Psoas muscle (tissue), 8 donors: Measurements from ENCODE around the gene UXS1. TPM values are rescaled to one million over a fixed set of nuclear protein-coding genes. Genes with fewer than 3 reads are reported as not detected.

ENCODE experiments used
- ATAC-seq, 4 donors: fragments of 200-7000 bp; cut with Tn5 transposase; one replicate each; pipeline ENCODE4 v1.9.1; 2020; ENCODE audit warnings: moderate library complexity in 3 of 4, mild to moderate bottlenecking in 2 of 4
- DNase-seq, 2 donors: peaks; one replicate each; pipeline ENCODE4 v3.0.0-alpha.2; 2020
- H3K27ac ChIP-seq: fragments of 200-600 bp; one replicate; pipeline ENCODE4 v1.8.0; 2022
- H3K27me3 ChIP-seq, 3 donors: fragments of 200-600 bp in 1 of 3; one replicate each; pipeline versions ENCODE4 v1.6.1 to v1.8.0; 2013 to 2022; ENCODE audit warnings: low read length in 2 of 3, mild to moderate bottlenecking in 2 of 3, moderate library complexity in 1 of 3; ENCODE audit not compliant: insufficient read depth in 3 of 3
- H3K36me3 ChIP-seq, 2 donors: fragments of 200-600 bp in 1 of 2; one replicate each; pipeline versions ENCODE4 v1.6.1 to v1.8.0; 2013 to 2022; ENCODE audit warnings: low read depth in 1 of 2, mild to moderate bottlenecking in 1 of 2, moderate library complexity in 1 of 2; ENCODE audit not compliant: insufficient read depth in 1 of 2
- H3K4me1 ChIP-seq: fragments of 200-600 bp; one replicate; pipeline ENCODE4 v1.8.0; 2022
- H3K4me3 ChIP-seq: fragments of 200-600 bp; one replicate; pipeline ENCODE4 v1.8.0; 2022; ENCODE audit warnings: mild to moderate bottlenecking
- H3K9me3 ChIP-seq: fragments of 200-600 bp; one replicate; pipeline ENCODE4 v1.8.0; 2022
- WGBS, 3 donors: extraction: QIAGEN DNeasy Blood & Tissue Kit; methylation state at CpG; one replicate each; pipeline versions ENCODE4 v1.1.6 to v1.1.7; 2013; 5-methylcytosine and 5-hydroxymethylcytosine counted together
- intact Hi-C, 2 donors: fragments of 100-400 bp; cut with DNase I; formaldehyde crosslinking; loops; one replicate each; pipeline versions ENCODE4 v1.11.0 to v1.14.2; 2022
- polyA plus RNA-seq, 3 donors: library from polyadenylated mRNA; stranded (reverse); fragments of 200-250 nt; gene quantifications; one replicate each; pipeline ENCODE4 v1.2.3, GENCODE V29; 2013
- total RNA-seq, 4 donors: library from RNA; stranded (reverse); fragmentation: NEBNext Ultra II Directional in 2 of 4; extraction: Animal tissue kit (Norgen Biotek cat#: 25700) in 2 of 4; gene quantifications; one replicate each; pipeline versions ENCODE4 v1.2.1 to v1.2.4, GENCODE V29; 2021 to 2023
- TF ChIP-seq, protein P1 (sequence below): fragments of 200-600 bp; IDR thresholded peaks from one replicate; pipeline ENCODE4 v1.8.0; 2022; ENCODE audit warnings: antibody characterized with exemption
- donor health status: healthy with polysubstance abuse.
- donor health status: DM: no; HTN: no; CAD: no; lungs with moderate emphysema.
- donor health status: Bipolar disorder and iron deficiency.
- donor health status: healthy.
- donor health status: DM: yes; HTN: yes; CAD: no.
- donor health status: DM: no; HTN: no; CAD: no.
- donor health status: DM: no; HTN: no; CAD: no.
- donor health status: DM: yes; HTN: yes; CAD: no.

The UXS1 gene
- total and polyA plus RNA-seq, 7 donors: 12.2 to 36.0 (median 22.5) TPM

DNA sequence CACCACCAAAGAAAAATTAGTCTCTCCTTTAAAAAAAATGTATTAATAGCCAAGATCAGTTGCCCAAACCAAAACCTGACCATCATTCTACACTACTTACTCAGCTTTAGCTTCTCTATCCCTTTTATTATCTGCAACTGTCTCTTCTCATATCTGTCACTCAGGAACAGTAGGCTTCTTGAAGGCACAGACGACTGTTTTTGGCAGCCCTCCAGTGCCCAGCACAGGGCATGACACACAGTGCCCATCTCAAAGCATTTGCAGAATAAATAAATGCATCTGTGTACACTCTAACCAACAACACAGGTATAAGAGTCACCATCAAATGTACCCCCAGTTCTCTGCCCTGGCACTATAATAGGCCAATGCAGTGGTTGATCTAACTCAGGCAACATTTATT is 117.2 kb downstream of the UXS1 start:
- WGBS, 3 donors: 20 to 42% (median 34%) methylated on average over 1 of the region's 1 CpG
- no peak for ATAC-seq
- H3K27me3 ChIP-seq: no peaks in the 10 kb centered on the region
- TF ChIP-seq, protein P1, sequence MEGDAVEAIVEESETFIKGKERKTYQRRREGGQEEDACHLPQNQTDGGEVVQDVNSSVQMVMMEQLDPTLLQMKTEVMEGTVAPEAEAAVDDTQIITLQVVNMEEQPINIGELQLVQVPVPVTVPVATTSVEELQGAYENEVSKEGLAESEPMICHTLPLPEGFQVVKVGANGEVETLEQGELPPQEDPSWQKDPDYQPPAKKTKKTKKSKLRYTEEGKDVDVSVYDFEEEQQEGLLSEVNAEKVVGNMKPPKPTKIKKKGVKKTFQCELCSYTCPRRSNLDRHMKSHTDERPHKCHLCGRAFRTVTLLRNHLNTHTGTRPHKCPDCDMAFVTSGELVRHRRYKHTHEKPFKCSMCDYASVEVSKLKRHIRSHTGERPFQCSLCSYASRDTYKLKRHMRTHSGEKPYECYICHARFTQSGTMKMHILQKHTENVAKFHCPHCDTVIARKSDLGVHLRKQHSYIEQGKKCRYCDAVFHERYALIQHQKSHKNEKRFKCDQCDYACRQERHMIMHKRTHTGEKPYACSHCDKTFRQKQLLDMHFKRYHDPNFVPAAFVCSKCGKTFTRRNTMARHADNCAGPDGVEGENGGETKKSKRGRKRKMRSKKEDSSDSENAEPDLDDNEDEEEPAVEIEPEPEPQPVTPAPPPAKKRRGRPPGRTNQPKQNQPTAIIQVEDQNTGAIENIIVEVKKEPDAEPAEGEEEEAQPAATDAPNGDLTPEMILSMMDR: no peak
- H3K9me3 ChIP-seq: no peaks in the 10 kb centered on the region
- intact Hi-C loops: loop anchor here in 1 of 2 donors (10.0 kb wide), 1 partner anchor 332 kb away; the partner anchor contains the start of gene NCK2
- no peak overlapping the region for H3K27ac ChIP-seq
- peaks cover 21% of the 10 kb centered on the region for H3K4me1 ChIP-seq
- no peak overlapping the region for H3K4me3 ChIP-seq
- no peaks in the 10 kb centered on the region for H3K36me3 ChIP-seq
- no peak for DNase-seq

- Histone ChIP-seq H3K36me3 (no peaks in the 10 kb centered on the region), H3K9me3 (no peaks in the 10 kb centered on the region), H3K27ac (no peak overlapping the region), H3K4me3 (no peak overlapping the region), H3K27me3 (no peaks in the 10 kb centered on the region), H3K4me1 (peaks cover 22% of the 10 kb centered on the region)
- intact Hi-C loops: loop anchor here in 1 of 2 donors (10.0 kb wide), 1 partner anchor 330 kb away; the partner anchor contains the start of gene NCK2
- no peak for DNase-seq
- TF ChIP-seq, protein P1: no peak
- WGBS, 3 donors: 90 to 91% (median 90%) methylated on average over 3 of the region's 3 CpGs
- ATAC-seq: no peak
These were observed 119.1 kb downstream of the UXS1 start for GRCh38 chr2:106075048-106075447.

- Histone ChIP-seq H3K4me3 (peak overlapping the region; percentile 20), H3K27ac (no peak overlapping the region), H3K27me3 (no peaks in the 10 kb centered on the region), H3K4me1 (peaks cover 22% of the 10 kb centered on the region), H3K36me3 (no peaks in the 10 kb centered on the region), H3K9me3 (no peaks in the 10 kb centered on the region)
- DNase-seq (no peak), ATAC-seq (peak; percentile 57 to 84 (median 76))
- TF ChIP-seq, protein P1: no peak
- 19 to 25% (median 19%) methylated on average over 17 of the region's 17 CpGs for WGBS, 3 donors
- intact Hi-C loops: loop anchor here in 1 of 2 donors (5.0 to 10.0 kb wide), 2 partner anchors 329 to 497 kb away; partner anchors contain the start of gene NCK2
These were observed 120.3 kb downstream of the UXS1 start for GRCh38 chr2:106073678-106074406.

GRCh38 chr2:106070181-106070580 is 123.9 kb downstream of the UXS1 start:
- Histone ChIP-seq H3K27me3 (no peaks in the 10 kb centered on the region), H3K27ac (no peak overlapping the region), H3K4me1 (peaks cover 28% of the 10 kb centered on the region), H3K4me3 (no peak overlapping the region), H3K36me3 (no peaks in the 10 kb centered on the region), H3K9me3 (no peaks in the 10 kb centered on the region)
- DNase-seq: no peak
- intact Hi-C loops: loop anchor here in 1 of 2 donors (5.0 to 10.0 kb wide), 2 partner anchors 325 to 493 kb away; partner anchors contain the start of gene NCK2
- TF ChIP-seq, protein P1: no peak
- whole genome bisulfite sequencing, 3 donors: 89 to 94% (median 94%) methylated on average over 4 of the region's 4 CpGs
- ATAC-seq: no peak
